Astrocyte of the hippocampus (primary cell): ENCODE data around the gene RNF8.

Experiments used
- DNase-seq: peaks from one replicate; pipeline ENCODE4 v3.0.0; 2011; ENCODE audit warnings: low read depth, low spot score

Gene RNF8

GRCh38 chr6:37357288-37357687 is 3.5 kb downstream of the RNF8 start:
- no peak for DNase-seq

GRCh38 chr6:37357860-37358259 is 4.1 kb downstream of the RNF8 start:
- DNase-seq = no peak

DNA sequence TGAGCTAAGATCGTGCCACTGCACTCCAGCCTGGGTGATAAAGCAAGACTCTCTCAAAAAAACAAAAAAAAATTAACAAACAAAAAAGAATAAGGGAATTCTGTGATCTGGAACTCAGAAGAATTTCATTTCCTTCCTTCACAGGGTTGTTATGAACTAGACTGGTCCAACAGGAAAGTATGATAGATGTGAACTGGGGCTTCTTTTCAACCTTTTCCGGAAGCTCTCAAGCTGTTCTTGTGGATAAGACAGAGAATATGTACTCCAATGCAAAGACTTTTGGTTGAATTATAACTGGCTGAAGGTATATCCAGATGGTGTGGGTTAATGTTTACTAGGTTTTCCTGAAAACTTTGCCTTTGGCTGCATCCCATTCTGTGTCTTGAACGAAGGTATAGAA is 5.3 kb downstream of the RNF8 start:
- no peak for DNase-seq

GRCh38 chr6:37362101-37362828 is 8.5 kb downstream of the RNF8 start:
- no peak for DNase-seq

GRCh38 chr6:37365791-37366190 is 12.0 kb downstream of the RNF8 start:
- DNase-seq = peak; percentile 52

GRCh38 chr6:37366910-37367309 is 13.1 kb downstream of the RNF8 start:
- no peak for DNase-seq

- DNase-seq = no peak
Observed at GRCh38 chr6:37368961-37369320, 15.2 kb downstream of the RNF8 start.

GRCh38 chr6:37369321-37370201 is 15.8 kb downstream of the RNF8 start:
- DNase-seq = peak; percentile 58

GRCh38 chr6:37371154-37372083 is 17.6 kb downstream of the RNF8 start:
- peak; percentile 42 for DNase-seq

DNA sequence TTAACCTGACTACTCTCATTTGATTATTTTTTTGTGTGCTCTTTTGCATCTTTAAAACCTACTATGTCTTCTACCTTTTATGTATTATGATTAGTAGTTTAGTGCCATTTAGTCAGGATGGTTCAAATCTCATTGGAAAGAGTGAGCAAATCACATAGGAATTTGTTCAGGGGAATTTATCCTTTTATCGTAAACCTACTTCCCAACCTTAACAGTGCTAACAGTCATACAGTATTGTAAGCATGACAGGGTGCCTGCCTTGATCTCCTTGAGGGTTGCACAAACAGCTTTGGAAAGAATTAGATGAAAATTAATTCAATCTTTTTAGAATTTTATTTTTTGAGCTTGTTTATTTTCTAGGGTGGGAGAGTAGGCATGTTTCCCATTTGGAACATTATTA is 18.3 kb downstream of the RNF8 start:
- DNase-seq = peak; percentile 44

GRCh38 chr6:37373822-37374471 is 20.2 kb downstream of the RNF8 start:
- DNase-seq = peak; percentile 59

DNA sequence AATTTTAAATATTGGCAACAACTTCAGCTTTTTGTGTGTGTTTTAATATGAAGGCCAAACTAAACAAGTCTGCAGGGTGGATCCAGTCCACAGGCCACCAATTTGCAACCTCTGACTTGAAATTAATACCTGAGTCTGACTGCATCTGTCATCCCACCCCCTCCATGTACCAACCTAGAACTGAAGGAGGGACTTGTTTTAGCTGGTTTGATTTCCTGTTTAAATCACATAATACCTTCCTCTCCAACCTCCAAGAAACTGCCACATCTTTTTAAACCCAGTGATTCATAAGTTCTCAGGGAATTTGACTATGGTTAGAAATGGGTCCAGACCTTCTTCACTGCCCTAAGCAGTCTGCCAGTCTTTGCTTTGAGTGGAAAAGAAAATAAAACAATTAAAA is 21.6 kb downstream of the RNF8 start:
- no peak for DNase-seq

GRCh38 chr6:37376078-37376743 is 22.4 kb downstream of the RNF8 start:
- no peak for DNase-seq

- DNase-seq = peak; percentile 70
Observed at GRCh38 chr6:37381579-37381978, 27.8 kb downstream of the RNF8 start.

DNA sequence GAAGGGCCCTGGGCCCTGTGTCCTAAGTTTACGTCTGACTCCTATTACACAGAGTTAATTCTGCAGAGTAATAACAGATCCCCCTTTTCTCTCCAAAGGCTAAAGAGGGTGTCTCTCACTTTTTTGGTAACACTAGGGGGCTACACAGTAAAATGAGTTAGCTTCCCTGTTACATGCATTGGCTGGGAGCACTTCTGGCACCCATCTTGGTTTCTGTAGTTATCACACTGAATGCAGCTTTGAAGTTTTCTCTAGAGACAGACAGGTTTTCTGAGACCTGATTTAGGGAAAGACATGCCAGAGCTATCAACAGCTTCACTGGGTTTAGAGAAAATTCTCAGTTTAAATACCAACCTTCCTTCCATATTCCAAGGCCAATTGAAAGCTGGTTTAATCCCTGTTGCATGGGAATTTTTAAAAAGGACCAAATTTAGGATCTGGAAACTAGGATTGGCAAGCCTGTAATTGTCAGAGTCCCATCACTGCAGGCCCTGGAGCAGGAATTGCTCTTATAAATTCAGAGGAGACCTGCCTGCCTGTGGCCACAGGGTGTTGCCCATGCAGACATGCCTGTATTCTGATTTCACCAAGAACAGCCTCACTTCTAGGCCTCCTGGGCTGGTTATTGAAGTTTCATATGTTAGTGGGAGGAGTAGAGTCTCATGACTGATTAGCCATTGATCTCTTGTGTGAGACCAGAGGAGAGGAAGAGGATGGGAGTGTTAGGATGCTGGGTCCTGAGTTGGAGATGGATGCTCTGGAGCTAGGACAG is 29.4 kb downstream of the RNF8 start:
- DNase-seq = no peak

DNA sequence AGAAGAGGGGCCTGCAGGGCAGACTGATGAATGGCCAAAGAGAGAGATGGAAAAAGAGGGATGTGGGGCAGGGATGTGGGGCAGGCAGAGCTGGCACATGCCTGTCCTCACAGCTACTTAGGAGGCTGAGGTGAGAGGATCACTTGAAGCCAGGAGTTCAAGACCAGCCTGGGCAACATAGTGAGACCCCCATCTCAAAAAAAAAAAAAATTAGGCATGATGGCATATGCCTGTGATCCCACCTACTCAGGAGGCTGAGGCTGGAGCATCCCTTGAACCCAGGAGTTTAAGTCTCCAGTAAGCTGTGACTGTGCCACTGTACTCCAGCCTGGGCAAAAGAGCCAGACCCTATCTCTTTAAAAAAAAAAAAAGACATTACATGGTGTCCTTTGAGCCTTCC is 34.8 kb downstream of the RNF8 start:
- no peak for DNase-seq

DNA sequence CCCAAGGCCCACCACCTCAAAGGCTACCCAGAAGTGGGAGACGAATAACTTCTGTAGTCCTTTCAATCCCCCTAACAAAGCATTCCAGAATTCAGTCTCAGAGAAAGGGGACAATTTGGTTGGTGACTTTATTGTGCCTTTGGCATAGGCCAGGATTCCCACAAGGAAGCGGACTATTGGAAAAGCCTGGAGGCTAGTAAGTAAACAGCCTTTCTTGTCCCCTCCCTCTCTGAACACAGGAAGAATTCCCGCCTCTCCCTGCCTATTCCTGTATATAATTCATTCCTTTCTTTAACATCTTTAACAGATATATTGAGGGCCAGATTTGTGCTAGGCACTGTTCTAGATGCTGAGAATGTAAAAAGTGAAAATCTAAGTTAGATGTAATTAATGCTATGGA is 36.1 kb downstream of the RNF8 start:
- DNase-seq = no peak

- no peak for DNase-seq
Observed at GRCh38 chr6:37391120-37391519, 37.3 kb downstream of the RNF8 start.

DNA sequence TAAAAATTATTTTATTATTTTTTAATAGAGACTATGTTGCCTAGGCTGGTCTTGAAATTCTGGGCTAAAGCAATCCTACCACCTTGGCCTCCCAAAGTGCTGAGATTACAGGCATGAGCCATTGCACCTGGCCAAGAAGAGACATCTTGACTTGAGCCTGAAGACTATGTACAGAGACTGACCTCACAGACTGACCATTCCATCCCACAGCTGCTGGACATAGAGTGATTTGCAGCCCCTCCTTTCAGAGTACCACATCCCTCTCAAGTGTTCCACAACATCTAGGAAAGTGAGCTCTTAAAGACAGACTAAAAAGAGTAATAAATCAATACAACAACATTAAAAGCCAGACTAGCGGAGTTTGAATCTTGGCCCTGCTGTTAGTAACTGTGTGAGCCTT is 39.0 kb downstream of the RNF8 start:
- no peak for DNase-seq

DNA sequence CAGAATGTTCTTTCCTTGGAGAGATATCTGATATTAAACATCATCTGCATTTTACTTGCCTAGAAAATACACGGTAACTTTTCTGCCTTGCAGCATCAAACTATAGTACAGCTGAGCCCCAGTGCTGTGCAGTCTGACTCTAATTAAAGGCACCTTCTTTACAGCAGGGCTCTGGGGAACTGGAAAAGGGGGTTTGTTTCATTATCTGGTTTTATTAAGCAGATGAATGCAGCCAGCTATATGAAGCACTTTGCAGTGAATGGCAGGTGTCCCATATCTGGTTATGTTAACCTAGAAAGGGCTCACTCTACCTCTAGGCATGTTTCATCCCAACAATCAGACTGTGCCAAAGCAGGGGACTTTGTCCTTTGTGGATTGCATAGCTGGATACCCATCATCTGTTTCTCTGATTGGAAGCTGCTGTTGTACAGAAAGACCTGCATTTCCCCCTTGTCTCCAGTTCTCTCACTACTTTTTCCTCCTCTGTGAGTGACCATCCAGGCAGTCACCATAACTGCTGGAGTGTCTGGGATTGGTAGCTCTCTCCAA is 39.7 kb downstream of the RNF8 start:
- DNase-seq = no peak
